Neural crest cell (in vitro differentiated cells): Measurements from ENCODE around the gene APLP2. TPM values are rescaled to one million over a fixed set of nuclear protein-coding genes. Genes with fewer than 3 reads are reported as not detected.

Source experiments
- total RNA-seq: library from RNA; stranded (reverse); gene quantifications from 2 replicates; pipeline ENCODE4 v1.2.1, GENCODE V29; 2021

APLP2 gene
- total RNA-seq, 1 donor from 2014 or later = 234 TPM

Other genes with a start within 250 kb of the APLP2 start
- 56.9 and 58.6 TPM in 2 replicates for gene NFRKB, start 174.3 kb upstream of the APLP2 start, total RNA-seq
- 18.5 and 20.1 TPM in 2 replicates for gene PRDM10, start 67.1 kb upstream of the APLP2 start, total RNA-seq
- gene ST14, start 89.9 kb downstream of the APLP2 start, total RNA-seq = 0.12 and 0.30 TPM in 2 replicates
- 27.5 and 28.1 TPM in 2 replicates for gene ZBTB44, start 245.0 kb downstream of the APLP2 start, total RNA-seq